Fibroblast of villous mesenchyme (primary cell): Measurements from ENCODE around the gene GJC2. TPM values are rescaled to one million over a fixed set of nuclear protein-coding genes. Genes with fewer than 3 reads are reported as not detected.

Experiments
- DNase-seq: peaks from one replicate; pipeline ENCODE4 v3.0.0-alpha.2; 2010; ENCODE audit warnings: low read depth
- H3K4me3 ChIP-seq: 2 replicates; pipeline ENCODE4 v1.5.1; 2011; ENCODE audit warnings: low read depth, mild to moderate bottlenecking, low read length
- CTCF ChIP-seq: IDR thresholded peaks from 2 replicates; pipeline ENCODE4 v1.5.1; 2012; ENCODE audit warnings: low read depth, mild to moderate bottlenecking, low read length; ENCODE audit not compliant: insufficient read depth
- small RNA-seq: library from RNA; depleted of rRNA; stranded (forward); fragments of <200 nt; gene quantifications from one replicate; pipeline ENCODE3, GENCODE V24; 2012
- total RNA-seq: library from RNA; depleted of rRNA; stranded (reverse); fragments of >200 nt; gene quantifications from 2 replicates; pipeline ENCODE4 v1.2.3, GENCODE V29; 2012

Gene GJC2
- total RNA-seq, 1 donor, result 3.9 TPM

- no peak for DNase-seq
- TF ChIP-seq CTCF, result no peak
- H3K4me3 ChIP-seq, result no peak overlapping the region
Measured at GRCh38 chr1:228208831-228209551, 59.3 kb downstream of the GJC2 start.

Small RNAs within 50 kb of the gene (small RNA-seq; reads per million reads assigned to genes)
- gene AL359510.1, result not detected

Other genes starting within 250 kb of the GJC2 start
- gene WNT9A, start 202.0 kb upstream of the GJC2 start, total RNA-seq, result under 0.01 and 0.32 TPM in 2 replicates
- gene WNT3A, start 142.9 kb upstream of the GJC2 start, total RNA-seq, result not detected in 2 replicates
- 262 and 339 TPM in 2 replicates for gene ARF1, start 67.2 kb upstream of the GJC2 start, total RNA-seq
- 5.6 and 5.8 TPM in 2 replicates for gene C1orf35, start 46.6 kb upstream of the GJC2 start, total RNA-seq
- gene MRPL55, start 40.6 kb upstream of the GJC2 start, total RNA-seq, result 39.3 and 48.0 TPM in 2 replicates
- 367 and 380 TPM in 2 replicates for gene GUK1, start 9.7 kb upstream of the GJC2 start, total RNA-seq
- 3.5 and 4.3 TPM in 2 replicates for gene IBA57, start 15.9 kb downstream of the GJC2 start, total RNA-seq
- 13.0 and 14.5 TPM in 2 replicates for gene OBSCN, start 58.1 kb downstream of the GJC2 start, total RNA-seq